ENCODE data around the gene ACO1. TPM values are rescaled to one million over a fixed set of nuclear protein-coding genes. Genes with fewer than 3 reads are reported as not detected.
A peak's percentile ranks its signal among the peaks of the same experiment; 100 is the strongest.

The ACO1 gene
- polyA plus RNA-seq, 3 donors = 49.1 to 51.1 (median 50.3) TPM

GRCh38 chr9:32378496-32378895 is 5.9 kb upstream of the ACO1 start:
- peak; percentile 58 for DNase-seq

GRCh38 chr9:32378993-32379729 is 5.3 kb upstream of the ACO1 start:
- peak; percentile 77 for DNase-seq

GRCh38 chr9:32380944-32381343 is 3.5 kb upstream of the ACO1 start:
- no peak for DNase-seq

- no peak for DNase-seq
Observed at GRCh38 chr9:32382565-32383320, 1.7 kb upstream of the ACO1 start.

- DNase-seq = no peak
Observed at GRCh38 chr9:32384002-32384363, 460 bp upstream of the ACO1 start.

- no peak for DNase-seq
Observed at GRCh38 chr9:32385152-32385884, 875 bp downstream of the ACO1 start.

GRCh38 chr9:32385885-32386283 is 1.4 kb downstream of the ACO1 start:
- DNase-seq = no peak

GRCh38 chr9:32387256-32387655 is 2.8 kb downstream of the ACO1 start:
- no peak for DNase-seq

- DNase-seq = no peak
Observed at GRCh38 chr9:32389365-32389764, 4.9 kb downstream of the ACO1 start.

- no peak for DNase-seq
Observed at GRCh38 chr9:32393911-32394310, 9.5 kb downstream of the ACO1 start.

GRCh38 chr9:32394381-32395049 is 10.1 kb downstream of the ACO1 start:
- no peak for DNase-seq

GRCh38 chr9:32395510-32396216 is 11.2 kb downstream of the ACO1 start:
- DNase-seq = no peak

GRCh38 chr9:32398207-32398606 is 13.8 kb downstream of the ACO1 start:
- DNase-seq = no peak

GRCh38 chr9:32399110-32399815 is 14.8 kb downstream of the ACO1 start:
- DNase-seq = no peak

- no peak for DNase-seq
Observed at GRCh38 chr9:32401488-32401887, 17.0 kb downstream of the ACO1 start.

- no peak for DNase-seq
Observed at GRCh38 chr9:32403567-32404260, 19.3 kb downstream of the ACO1 start.

- DNase-seq = no peak
Observed at GRCh38 chr9:32404402-32404801, 20.0 kb downstream of the ACO1 start.

- DNase-seq = no peak
Observed at GRCh38 chr9:32404856-32405255, 20.4 kb downstream of the ACO1 start.

- no peak for DNase-seq
Observed at GRCh38 chr9:32405506-32405905, 21.1 kb downstream of the ACO1 start.

- no peak for DNase-seq
Observed at GRCh38 chr9:32406046-32406445, 21.6 kb downstream of the ACO1 start.
